Muscle layer of duodenum (tissue), 2 donors: Measurements from ENCODE around the gene CHRM1.

Experiments used
- H3K27ac ChIP-seq: one replicate; pipeline ENCODE4 v1.7.0; 2013; ENCODE audit warnings: mild to moderate bottlenecking, low read length
- H3K27me3 ChIP-seq: one replicate; pipeline ENCODE4 v1.7.0; 2013; ENCODE audit warnings: low read depth, mild to moderate bottlenecking, control low read depth, low read length
- H3K36me3 ChIP-seq, 2 donors: one replicate each; pipeline ENCODE4 v1.7.0; 2013; ENCODE audit warnings: low read length in 2 of 2, control low read depth in 1 of 2, mild to moderate bottlenecking in 1 of 2; ENCODE audit not compliant: insufficient read depth in 2 of 2, control insufficient read depth in 1 of 2
- H3K4me1 ChIP-seq, 2 donors: one replicate each; pipeline ENCODE4 v1.7.0; 2013; ENCODE audit warnings: low read length in 2 of 2, mild to moderate bottlenecking in 2 of 2, control low read depth in 1 of 2, moderate library complexity in 1 of 2; ENCODE audit not compliant: insufficient read depth in 2 of 2, control insufficient read depth in 1 of 2
- H3K4me3 ChIP-seq, 2 donors: one replicate each; pipeline ENCODE4 v1.7.0; 2013; ENCODE audit warnings: low read length in 2 of 2, low read depth in 1 of 2, mild to moderate bottlenecking in 1 of 2
- H3K9me3 ChIP-seq, 2 donors: one replicate each; pipeline ENCODE4 v1.7.0; 2013; ENCODE audit warnings: low read length in 2 of 2, control low read depth in 1 of 2, mild to moderate bottlenecking in 1 of 2; ENCODE audit not compliant: control insufficient read depth in 1 of 2
- donor health status: healthy.

Gene CHRM1

DNA sequence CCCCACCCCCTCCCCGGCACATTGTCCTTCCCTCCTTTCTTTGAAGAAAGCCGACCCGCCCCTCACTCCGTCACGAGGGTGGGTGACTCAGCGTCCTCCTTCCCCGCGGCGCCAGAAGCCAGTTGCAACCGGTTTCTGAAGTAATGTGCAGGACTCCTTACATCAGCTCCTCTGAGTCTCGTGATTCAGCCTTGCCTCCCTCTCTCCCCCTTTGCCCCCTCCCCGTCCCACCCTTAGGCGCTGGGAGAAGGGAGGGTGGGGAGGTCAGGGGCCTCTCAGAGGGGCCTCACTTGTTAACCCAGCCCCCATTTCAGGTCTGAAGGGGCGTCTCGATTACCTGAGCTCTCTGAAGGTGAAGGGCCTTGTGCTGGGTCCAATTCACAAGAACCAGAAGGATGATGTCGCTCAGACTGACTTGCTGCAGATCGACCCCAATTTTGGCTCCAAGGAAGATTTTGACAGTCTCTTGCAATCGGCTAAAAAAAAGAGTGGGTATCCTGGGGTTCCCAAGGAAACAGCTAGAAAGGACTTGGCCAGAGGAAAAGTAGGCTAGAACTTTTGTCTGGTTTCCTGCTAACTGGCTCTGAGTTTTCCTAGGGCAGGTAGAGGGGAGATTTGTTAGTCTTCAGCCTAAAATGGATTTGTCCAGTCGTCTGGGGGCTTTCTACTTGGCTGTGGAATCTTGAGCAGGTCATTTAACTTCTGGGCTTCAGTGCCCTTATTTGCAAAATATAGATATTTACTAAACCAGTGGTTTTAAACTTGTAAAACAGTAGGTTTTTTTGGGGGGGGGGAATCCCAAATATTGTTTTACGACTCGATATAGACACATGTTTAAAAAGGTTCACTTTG, 39.4 kb downstream of the CHRM1 start:
- Histone ChIP-seq H3K9me3 (no peaks in the 10 kb centered on the region), H3K4me3 (peak overlapping the region; percentile 94 to 97), H3K27me3 (no peaks in the 10 kb centered on the region), H3K36me3 (peaks cover 33 to 59% of the 10 kb centered on the region in 2 donors), H3K4me1 (peaks cover 25 to 50% of the 10 kb centered on the region in 2 donors), H3K27ac (peak overlapping the region; percentile 99)

DNA sequence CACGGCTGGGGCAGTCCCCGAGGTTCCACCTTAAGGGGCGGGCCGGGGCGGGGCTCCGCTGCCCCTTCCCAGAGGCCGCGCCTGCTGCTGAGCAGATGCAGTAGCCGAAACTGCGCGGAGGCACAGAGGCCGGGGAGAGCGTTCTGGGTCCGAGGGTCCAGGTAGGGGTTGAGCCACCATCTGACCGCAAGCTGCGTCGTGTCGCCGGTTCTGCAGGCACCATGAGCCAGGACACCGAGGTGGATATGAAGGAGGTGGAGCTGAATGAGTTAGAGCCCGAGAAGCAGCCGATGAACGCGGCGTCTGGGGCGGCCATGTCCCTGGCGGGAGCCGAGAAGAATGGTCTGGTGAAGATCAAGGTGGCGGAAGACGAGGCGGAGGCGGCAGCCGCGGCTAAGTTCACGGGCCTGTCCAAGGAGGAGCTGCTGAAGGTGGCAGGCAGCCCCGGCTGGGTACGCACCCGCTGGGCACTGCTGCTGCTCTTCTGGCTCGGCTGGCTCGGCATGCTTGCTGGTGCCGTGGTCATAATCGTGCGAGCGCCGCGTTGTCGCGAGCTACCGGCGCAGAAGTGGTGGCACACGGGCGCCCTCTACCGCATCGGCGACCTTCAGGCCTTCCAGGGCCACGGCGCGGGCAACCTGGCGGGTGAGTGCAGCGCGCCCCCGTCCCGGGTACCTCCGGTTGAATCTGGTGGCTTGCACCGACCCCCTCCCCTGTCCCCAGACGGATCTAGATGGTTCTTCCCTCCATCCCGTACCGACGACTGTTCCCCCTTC, 40.2 kb downstream of the CHRM1 start, which contains the start of gene SLC3A2:
SLC3A2 (plus strand) TSS at position 94 of the 776 bp plus-strand sequence; CDS start at position 222, 128 bp downstream.
- no peaks in the 10 kb centered on the region for H3K9me3 ChIP-seq
- H3K4me1 ChIP-seq = peaks cover 25 to 50% of the 10 kb centered on the region in 2 donors
- H3K4me3 ChIP-seq = peak within 1 kb of the TSS; percentile 94 to 97
- H3K27me3 ChIP-seq = no peaks in the 10 kb centered on the region
- H3K36me3 ChIP-seq = peaks cover 32 to 51% of the 10 kb centered on the region in 2 donors
- H3K27ac ChIP-seq = peak within 1 kb of the TSS; percentile 99

DNA sequence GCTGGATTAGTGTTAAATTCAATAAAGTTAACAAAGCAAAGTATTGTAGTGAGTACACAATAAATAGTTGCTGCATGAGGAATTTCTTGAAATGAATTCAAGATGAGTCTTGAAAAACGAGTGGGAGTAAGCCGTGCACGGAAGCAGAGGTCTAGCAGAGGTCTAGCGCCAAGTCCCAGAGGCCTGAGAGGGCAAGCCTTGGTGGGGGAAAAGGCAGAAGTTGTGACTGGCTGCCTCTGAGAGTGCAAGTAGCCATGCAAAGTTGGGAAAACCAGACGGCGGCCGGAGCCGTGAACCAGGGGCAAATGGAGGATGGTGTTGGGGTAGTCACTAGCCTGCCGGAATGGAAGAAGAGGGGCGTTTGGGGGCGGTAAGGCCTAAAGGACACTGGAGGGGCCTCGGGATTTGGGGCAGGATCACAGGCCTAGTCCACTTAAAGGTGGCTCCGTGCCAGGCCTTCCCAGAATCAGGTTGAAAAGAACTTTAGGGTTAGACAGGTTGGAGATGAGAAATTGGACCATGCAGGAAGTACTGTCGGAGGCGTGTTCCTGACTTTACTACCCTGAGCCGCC, 40.8 kb downstream of the CHRM1 start:
- Histone ChIP-seq H3K27ac (peak overlapping the region; percentile 99), H3K9me3 (no peaks in the 10 kb centered on the region), H3K27me3 (no peaks in the 10 kb centered on the region), H3K36me3 (peaks cover 26 to 44% of the 10 kb centered on the region in 2 donors), H3K4me3 (peak overlapping the region; percentile 94 to 97), H3K4me1 (peaks cover 25 to 46% of the 10 kb centered on the region in 2 donors)

DNA sequence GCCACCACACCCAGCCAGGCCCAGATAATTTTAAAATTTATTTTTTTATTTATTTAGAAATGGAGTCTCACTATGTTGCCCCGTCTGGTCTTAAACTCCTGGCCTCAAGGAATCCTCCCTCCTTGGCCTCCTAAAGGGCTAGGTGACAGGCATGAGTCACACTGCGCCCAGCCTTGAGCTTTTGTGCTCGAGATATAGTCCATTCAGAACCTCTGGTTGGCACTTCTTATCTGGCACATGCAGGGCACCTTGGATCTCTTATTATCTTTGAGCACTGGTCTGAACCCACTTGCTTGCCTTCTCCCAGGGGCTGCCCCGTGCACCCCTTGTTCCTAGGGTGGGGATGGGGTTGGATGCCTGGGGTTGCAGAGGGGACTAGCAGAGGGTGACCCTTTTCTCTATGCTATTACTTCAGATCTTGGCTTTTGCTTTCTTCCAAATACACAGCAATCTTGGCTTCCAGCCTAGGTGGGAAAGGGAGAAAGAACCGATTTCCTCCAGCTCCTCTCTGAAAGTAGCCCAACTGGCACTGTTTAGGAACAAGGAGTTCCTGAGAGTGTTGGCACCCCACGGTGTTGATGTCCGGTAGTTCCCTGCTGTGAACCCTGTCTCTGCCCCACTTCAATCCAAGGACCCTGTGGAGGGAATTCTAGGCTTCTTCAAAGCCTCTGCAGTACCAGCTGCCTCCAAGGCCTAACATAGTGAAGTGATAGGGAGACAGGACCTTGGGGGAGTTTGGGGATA, 41.8 kb downstream of the CHRM1 start:
- Histone ChIP-seq H3K27me3 (no peaks in the 10 kb centered on the region), H3K4me3 (peak overlapping the region; percentile 94 to 97), H3K36me3 (peaks cover 19 to 36% of the 10 kb centered on the region in 2 donors), H3K9me3 (no peaks in the 10 kb centered on the region), H3K4me1 (peaks cover 21 to 39% of the 10 kb centered on the region in 2 donors), H3K27ac (peak overlapping the region; percentile 99)

DNA sequence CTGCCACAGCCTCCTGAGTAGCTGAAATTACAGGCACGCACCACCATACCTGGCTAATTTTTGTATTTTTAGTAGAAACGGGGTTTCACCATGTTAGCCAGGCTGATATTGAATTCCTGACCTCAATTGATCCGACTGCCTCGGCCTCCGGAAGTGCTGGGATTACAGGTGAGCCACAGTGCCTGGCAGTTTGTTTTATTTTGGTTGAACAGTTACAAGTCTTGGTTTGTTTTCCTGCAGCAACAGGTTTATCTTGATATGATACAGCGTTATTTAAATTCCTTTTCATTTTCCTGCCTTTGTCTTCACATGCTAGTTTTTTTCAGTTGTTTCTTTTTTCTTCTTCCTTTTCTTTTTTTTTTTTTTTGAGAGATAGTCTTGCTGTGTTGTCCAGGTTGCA, 44.5 kb downstream of the CHRM1 start:
- Histone ChIP-seq H3K4me3 (no peak overlapping the region), H3K27ac (no peak overlapping the region), H3K4me1 (peaks cover 10 to 14% of the 10 kb centered on the region in 2 donors), H3K36me3 (peaks cover 0 to 9% of the 10 kb centered on the region in 2 donors), H3K9me3 (no peaks in the 10 kb centered on the region), H3K27me3 (no peaks in the 10 kb centered on the region)

DNA sequence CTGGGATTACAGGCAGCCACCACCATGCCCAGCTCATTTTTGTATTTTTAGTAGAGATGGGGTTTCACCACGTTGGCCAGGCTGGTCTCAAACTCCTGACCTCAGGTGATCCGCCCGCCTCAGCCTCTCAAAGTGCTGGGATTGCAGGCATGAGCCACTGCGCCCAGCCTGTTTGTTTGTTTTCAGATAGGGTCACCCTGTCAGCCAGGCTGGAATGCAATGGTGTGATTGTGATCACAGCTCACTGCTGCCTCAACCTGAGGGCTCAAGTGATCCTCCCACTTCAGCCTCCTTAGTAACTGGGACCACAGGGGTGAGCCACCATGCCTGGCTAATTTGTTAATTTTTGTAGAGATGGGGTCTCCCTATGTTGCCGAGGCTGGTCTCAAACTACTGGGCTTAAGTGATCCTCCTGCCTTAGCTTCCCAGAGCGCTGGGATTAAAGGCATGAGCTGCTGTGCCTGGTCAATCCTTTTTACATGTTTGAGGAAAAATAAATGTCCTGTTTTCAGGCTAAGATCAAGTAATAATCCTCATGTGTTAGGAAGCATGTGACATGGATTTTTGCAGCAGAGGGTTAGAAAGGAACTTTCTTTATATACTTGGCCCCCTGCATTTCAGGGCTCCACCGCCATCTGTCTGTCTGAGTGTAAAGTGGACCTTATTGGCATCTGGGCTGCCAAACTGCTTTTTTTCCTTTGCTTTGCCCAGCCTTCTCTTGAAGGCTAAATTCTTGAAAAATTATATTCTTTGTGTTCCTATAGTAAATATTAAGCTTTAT, 45.3 kb downstream of the CHRM1 start:
- Histone ChIP-seq H3K9me3 (no peaks in the 10 kb centered on the region), H3K36me3 (peaks cover 0 to 2% of the 10 kb centered on the region in 2 donors), H3K4me3 (no peak overlapping the region), H3K4me1 (peaks cover 10 to 14% of the 10 kb centered on the region in 2 donors), H3K27ac (no peak overlapping the region), H3K27me3 (no peaks in the 10 kb centered on the region)

DNA sequence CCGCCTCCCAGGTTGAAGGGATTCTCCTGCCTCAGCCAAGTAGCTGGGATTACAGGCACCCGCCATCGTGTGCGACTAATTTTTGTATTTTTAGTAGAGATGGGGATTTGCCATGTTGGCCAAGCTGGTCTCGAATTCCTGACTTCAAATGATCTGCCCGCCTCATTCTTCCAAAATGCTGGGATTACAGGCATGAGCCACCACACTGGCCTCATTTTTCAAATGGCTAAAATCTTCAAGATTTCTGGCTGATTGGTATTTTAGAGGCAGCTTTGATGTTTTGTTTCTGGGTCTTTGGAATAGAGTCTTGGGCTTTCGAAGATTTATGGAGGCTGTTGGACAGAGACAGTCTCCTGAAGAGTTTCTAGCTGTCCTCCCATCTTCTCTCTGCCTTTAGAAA, 46.3 kb downstream of the CHRM1 start:
- Histone ChIP-seq H3K36me3 (no peaks in the 10 kb centered on the region), H3K27me3 (no peaks in the 10 kb centered on the region), H3K9me3 (no peaks in the 10 kb centered on the region), H3K27ac (no peak overlapping the region), H3K4me3 (no peak overlapping the region), H3K4me1 (peaks cover 5 to 8% of the 10 kb centered on the region in 2 donors)

DNA sequence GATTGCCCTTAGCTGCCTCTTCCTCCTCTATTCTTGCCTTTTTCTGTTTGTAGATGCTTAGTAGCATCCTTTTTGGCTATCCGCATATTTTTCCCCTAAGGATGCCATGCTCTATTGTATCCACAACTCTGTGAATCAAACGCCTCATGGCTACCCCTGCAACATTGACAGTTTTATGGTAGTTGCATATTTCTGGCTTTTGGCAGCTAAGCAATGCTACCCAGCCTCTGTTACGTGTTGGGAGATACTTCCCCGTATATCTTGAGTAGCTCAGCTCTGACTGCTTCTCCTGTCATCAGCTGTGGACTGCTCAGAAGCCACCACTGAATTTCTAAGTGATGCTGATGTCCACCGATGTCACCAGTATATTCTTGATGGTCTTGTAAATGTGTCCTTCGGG, 55.5 kb downstream of the CHRM1 start:
- Histone ChIP-seq H3K4me3 (no peak overlapping the region), H3K36me3 (no peaks in the 10 kb centered on the region), H3K4me1 (no peaks in the 10 kb centered on the region), H3K27me3 (no peaks in the 10 kb centered on the region), H3K27ac (no peak overlapping the region), H3K9me3 (no peaks in the 10 kb centered on the region)

DNA sequence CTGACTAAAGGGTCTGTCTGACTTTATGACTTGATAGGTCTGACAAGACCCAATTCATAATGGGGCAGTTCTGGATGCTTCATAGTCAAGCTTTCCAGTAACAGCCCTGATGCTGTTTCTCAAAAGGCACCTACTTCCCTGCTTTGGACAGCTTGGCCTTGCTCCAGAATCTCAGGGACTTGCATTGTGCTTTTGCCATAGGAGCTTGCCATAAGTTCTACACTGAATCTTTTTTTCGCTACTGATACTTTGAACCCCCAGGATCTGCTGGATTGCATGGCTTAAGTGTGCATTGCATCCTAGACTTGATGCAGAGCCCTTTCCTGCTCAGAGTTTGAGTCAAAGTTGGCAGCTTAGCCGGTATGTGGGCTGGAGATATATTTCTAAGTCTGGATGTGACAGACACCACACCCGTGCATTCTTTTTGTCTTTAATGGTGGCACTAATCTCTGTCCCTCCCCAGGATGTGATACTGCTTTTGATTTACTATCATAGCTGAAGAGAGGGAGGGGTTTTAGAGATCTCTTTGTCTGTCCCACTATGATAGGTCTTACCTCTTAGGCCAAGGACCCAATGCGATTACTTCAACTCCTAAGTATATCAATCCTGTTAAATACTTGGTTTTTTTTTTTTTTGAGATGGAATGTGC, 57.4 kb downstream of the CHRM1 start:
- Histone ChIP-seq H3K9me3 (no peaks in the 10 kb centered on the region), H3K36me3 (no peaks in the 10 kb centered on the region), H3K27me3 (no peaks in the 10 kb centered on the region), H3K27ac (no peak overlapping the region), H3K4me1 (no peaks in the 10 kb centered on the region), H3K4me3 (no peak overlapping the region)
